Activated CD4-positive, alpha-beta T cell treated with anti-CD3 and anti-CD28 coated beads for 24 hours (primary cell): ENCODE results near the gene ABCB8.

Experiments used
- DNase-seq, 2 donors: peaks; one replicate each; pipeline ENCODE4 v3.0.0-alpha.2; 2020; ENCODE audit warnings: low read depth in 2 of 2

ABCB8 gene

GRCh38 chr7:151071032-151071866 is 43.0 kb downstream of the ABCB8 start:
- no peak for DNase-seq

GRCh38 chr7:151073990-151074389 is 45.7 kb downstream of the ABCB8 start:
- no peak for DNase-seq

GRCh38 chr7:151074817-151075661 is 46.8 kb downstream of the ABCB8 start:
- no peak for DNase-seq

- DNase-seq, result no peak
Observed at GRCh38 chr7:151075662-151075971, 47.4 kb downstream of the ABCB8 start.

GRCh38 chr7:151075978-151076426 is 47.8 kb downstream of the ABCB8 start:
- DNase-seq, result no peak

- DNase-seq, result no peak
Observed at GRCh38 chr7:151076863-151077704, 48.8 kb downstream of the ABCB8 start.

- DNase-seq, result no peak
Observed at GRCh38 chr7:151077705-151078232, 49.5 kb downstream of the ABCB8 start.

- no peak for DNase-seq
Observed at GRCh38 chr7:151078233-151079040, 50.2 kb downstream of the ABCB8 start.

GRCh38 chr7:151079199-151079910 is 51.1 kb downstream of the ABCB8 start:
- DNase-seq, result no peak

- no peak for DNase-seq
Observed at GRCh38 chr7:151080067-151080521, 51.8 kb downstream of the ABCB8 start.

- peak; percentile 78 to 80 for DNase-seq
Observed at GRCh38 chr7:151080522-151081169, 52.4 kb downstream of the ABCB8 start, which contains the start of gene FASTK. Gene FASTK, minus strand, starts transcription at chr7:151080809. Its CDS starts 43 bp downstream, at chr7:151080766.

- DNase-seq, result no peak
Observed at GRCh38 chr7:151081170-151082101, 53.2 kb downstream of the ABCB8 start.

GRCh38 chr7:151082141-151083070 is 54.2 kb downstream of the ABCB8 start:
- no peak for DNase-seq

- DNase-seq, result peak; percentile 71 to 74
Observed at GRCh38 chr7:151083071-151083823, 55.0 kb downstream of the ABCB8 start, which contains the start of gene TMUB1. Gene TMUB1, minus strand, starts transcription at chr7:151083493. Its CDS starts 930 bp downstream, at chr7:151082563.

GRCh38 chr7:151083824-151084160 is 55.5 kb downstream of the ABCB8 start:
- DNase-seq, result no peak

GRCh38 chr7:151085329-151085690 is 57.1 kb downstream of the ABCB8 start:
- no peak for DNase-seq
